Ishikawa (cell line): Measurements from ENCODE around the gene PRSS53.

ENCODE experiments used
- CEBPB ChIP-seq: IDR thresholded peaks from 2 replicates; pipeline ENCODE4 v1.6.1; 2012
- CREB1 ChIP-seq: IDR thresholded peaks from 2 replicates; pipeline ENCODE4 v1.6.1; 2012; ENCODE audit warnings: low read depth
- EGR1 ChIP-seq: IDR thresholded peaks from 2 replicates; pipeline ENCODE4 v1.6.1; 2012
- EP300 ChIP-seq: IDR thresholded peaks from 2 replicates; pipeline ENCODE4 v1.6.1; 2012; ENCODE audit warnings: borderline replicate concordance
- FOXM1 ChIP-seq: IDR thresholded peaks from 2 replicates; pipeline ENCODE4 v1.6.1; 2012; ENCODE audit warnings: low read depth, borderline replicate concordance
- NFIC ChIP-seq: IDR thresholded peaks from 2 replicates; pipeline ENCODE4 v1.6.1; 2012
- RAD21 ChIP-seq: IDR thresholded peaks from 2 replicates; pipeline ENCODE4 v1.6.1; 2012; ENCODE audit warnings: low read depth
- TAF1 ChIP-seq: IDR thresholded peaks from 2 replicates; pipeline ENCODE4 v1.6.1; 2012; ENCODE audit warnings: low read depth, mild to moderate bottlenecking
- TCF12 ChIP-seq: IDR thresholded peaks from 2 replicates; pipeline ENCODE4 v1.6.1; 2012; ENCODE audit warnings: low read depth
- TEAD4 ChIP-seq: IDR thresholded peaks from 2 replicates; pipeline ENCODE4 v1.6.1; 2012
- YY1 ChIP-seq: IDR thresholded peaks from 2 replicates; pipeline ENCODE4 v1.6.1; 2012; ENCODE audit warnings: low read depth
- ZBTB7A ChIP-seq: IDR thresholded peaks from 2 replicates; pipeline ENCODE4 v1.6.1; 2012; ENCODE audit warnings: low read depth
- TF ChIP-seq, protein P1 (sequence below): IDR thresholded peaks from 2 replicates; pipeline ENCODE4 v1.6.1; 2012
- TF ChIP-seq, protein P2 (sequence below): IDR thresholded peaks from 2 replicates; pipeline ENCODE4 v1.6.1; 2012
- TF ChIP-seq, protein P3 (sequence below): IDR thresholded peaks from 2 replicates; pipeline ENCODE4 v1.6.1; 2012; ENCODE audit warnings: low read depth, mild to moderate bottlenecking

PRSS53 gene

DNA sequence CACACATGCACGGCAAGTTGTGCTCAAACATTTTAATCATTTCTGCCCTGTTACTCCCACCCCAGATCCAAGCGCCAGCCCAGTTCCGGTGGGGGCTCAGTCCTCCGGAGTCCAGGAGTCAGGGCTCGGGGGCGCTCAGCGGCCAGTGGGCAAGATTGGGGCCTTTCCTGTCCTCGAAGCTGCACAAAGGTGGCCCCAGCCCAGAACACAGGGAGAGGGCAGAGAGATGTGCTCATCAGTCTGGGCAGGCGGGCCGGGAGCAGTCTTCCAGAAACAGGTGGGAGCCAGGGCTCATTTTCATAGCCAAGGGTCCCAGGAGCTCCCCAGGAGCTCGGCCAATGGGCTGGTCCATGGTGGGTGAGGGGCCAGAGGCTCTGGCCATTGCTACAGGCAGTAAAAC is 42.7 kb upstream of the PRSS53 start:
- TF ChIP-seq YY1 (no peak), CREB1 (no peak), ZBTB7A (no peak), CEBPB (no peak), TEAD4 (no peak), TAF1 (0 out of 2 replicates have a peak, but pooled peaks have one; percentile 35), EP300 (no peak)

DNA sequence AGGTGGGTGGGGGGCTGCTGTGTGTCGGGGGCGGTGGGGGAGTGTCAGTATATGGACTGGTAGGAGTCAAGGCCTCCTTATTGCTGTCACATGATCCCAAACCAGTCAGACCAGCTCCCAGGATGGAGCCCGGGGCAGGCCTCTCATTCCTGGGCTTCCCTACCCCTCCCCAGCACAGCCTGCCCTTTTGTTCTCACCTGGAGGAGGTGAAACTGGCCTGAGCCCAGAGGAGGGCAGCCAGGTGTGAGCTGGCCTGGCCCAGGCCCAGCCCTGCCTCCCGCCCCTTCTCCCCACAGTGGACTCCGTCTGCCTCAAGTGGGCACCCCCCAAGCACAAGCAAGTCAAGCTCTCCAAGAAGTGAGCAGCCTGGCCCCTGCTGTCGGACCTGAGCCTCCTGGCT is 42.2 kb upstream of the PRSS53 start:
- TF ChIP-seq TEAD4 = peak; percentile 83
- TF ChIP-seq ZBTB7A = 0 out of 2 replicates have a peak, but pooled peaks have one; percentile 47
- peak; percentile 93 for TF ChIP-seq TCF12
- no peak; the same call in 1 of the 2 replicates for TF ChIP-seq RAD21
- TF ChIP-seq CEBPB = no peak
- TF ChIP-seq FOXM1 = no peak
- peak; percentile 74 for TF ChIP-seq EP300
- TF ChIP-seq TAF1 = no peak
- TF ChIP-seq, protein P1, sequence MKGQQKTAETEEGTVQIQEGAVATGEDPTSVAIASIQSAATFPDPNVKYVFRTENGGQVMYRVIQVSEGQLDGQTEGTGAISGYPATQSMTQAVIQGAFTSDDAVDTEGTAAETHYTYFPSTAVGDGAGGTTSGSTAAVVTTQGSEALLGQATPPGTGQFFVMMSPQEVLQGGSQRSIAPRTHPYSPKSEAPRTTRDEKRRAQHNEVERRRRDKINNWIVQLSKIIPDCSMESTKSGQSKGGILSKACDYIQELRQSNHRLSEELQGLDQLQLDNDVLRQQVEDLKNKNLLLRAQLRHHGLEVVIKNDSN = peak; percentile 94
- TF ChIP-seq NFIC = peak; percentile 95
- TF ChIP-seq EGR1 = no peak
- TF ChIP-seq, protein P2, sequence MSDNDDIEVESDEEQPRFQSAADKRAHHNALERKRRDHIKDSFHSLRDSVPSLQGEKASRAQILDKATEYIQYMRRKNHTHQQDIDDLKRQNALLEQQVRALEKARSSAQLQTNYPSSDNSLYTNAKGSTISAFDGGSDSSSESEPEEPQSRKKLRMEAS = peak; percentile 54; the same call in 1 of the 2 replicates

DNA sequence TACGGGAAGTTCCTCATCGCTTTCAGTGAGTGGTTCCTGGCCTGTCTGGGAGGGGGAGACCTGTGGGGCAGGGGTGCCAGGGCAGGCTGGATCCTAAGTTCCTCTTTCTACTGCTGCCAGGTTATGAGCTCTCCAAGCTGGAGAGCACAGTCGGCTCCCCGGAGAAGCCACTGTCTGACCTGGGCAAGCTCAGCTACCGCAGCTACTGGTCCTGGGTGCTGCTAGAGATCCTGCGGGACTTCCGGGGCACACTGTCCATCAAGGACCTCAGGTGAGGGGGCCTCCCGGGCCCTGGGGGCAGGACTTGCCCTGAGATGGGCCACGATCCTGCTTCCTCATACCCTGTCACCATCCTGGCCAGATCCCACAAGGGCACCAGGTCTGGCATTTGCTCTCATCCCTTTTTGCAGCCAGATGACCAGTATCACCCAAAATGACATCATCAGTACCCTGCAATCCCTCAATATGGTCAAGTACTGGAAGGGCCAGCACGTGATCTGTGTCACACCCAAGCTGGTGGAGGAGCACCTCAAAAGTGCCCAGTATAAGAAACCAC is 41.7 kb upstream of the PRSS53 start:
- TF ChIP-seq NFIC (no peak), TCF12 (no peak), CEBPB (no peak), FOXM1 (no peak), RAD21 (no peak), EP300 (no peak), ZBTB7A (no peak), TEAD4 (no peak), CREB1 (no peak), EGR1 (no peak), YY1 (no peak), TAF1 (no peak)
- TF ChIP-seq, protein P1 = no peak
- TF ChIP-seq, protein P3, sequence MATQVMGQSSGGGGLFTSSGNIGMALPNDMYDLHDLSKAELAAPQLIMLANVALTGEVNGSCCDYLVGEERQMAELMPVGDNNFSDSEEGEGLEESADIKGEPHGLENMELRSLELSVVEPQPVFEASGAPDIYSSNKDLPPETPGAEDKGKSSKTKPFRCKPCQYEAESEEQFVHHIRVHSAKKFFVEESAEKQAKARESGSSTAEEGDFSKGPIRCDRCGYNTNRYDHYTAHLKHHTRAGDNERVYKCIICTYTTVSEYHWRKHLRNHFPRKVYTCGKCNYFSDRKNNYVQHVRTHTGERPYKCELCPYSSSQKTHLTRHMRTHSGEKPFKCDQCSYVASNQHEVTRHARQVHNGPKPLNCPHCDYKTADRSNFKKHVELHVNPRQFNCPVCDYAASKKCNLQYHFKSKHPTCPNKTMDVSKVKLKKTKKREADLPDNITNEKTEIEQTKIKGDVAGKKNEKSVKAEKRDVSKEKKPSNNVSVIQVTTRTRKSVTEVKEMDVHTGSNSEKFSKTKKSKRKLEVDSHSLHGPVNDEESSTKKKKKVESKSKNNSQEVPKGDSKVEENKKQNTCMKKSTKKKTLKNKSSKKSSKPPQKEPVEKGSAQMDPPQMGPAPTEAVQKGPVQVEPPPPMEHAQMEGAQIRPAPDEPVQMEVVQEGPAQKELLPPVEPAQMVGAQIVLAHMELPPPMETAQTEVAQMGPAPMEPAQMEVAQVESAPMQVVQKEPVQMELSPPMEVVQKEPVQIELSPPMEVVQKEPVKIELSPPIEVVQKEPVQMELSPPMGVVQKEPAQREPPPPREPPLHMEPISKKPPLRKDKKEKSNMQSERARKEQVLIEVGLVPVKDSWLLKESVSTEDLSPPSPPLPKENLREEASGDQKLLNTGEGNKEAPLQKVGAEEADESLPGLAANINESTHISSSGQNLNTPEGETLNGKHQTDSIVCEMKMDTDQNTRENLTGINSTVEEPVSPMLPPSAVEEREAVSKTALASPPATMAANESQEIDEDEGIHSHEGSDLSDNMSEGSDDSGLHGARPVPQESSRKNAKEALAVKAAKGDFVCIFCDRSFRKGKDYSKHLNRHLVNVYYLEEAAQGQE = no peak
- TF ChIP-seq, protein P2 = no peak

DNA sequence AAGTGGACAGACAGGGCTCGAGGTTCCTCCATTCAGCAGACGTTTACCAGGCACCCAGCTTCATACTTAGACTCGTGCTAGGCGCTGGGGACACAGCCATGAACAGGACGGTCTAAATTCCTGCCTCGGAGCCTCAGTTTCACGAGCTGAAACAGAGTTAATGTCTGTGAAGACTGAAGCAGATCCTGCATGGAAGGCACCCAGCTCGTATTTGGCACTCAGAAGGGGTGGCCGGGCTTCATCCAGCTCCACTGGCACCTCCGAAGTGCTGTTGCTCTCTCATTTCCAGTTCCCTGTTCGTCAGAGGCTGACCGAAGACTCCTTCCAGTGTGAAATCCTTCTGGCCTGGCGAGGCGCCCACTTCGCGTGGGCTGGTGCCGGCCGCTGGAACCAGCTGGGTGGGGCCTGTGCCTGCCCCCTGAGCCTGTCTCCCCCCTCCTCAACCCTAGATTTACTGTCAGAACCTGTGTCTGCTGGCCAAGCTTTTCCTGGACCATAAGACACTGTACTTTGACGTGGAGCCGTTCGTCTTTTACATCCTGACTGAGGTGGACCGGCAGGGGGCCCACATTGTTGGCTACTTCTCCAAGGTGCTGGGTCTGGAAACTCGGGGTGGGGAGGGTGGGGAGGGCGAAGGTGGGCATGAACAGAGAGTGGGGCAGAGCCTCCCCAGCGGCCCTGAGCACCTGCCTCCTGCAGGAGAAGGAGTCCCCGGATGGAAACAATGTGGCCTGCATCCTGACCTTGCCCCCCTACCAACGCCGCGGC is 41.0 kb upstream of the PRSS53 start:
- TF ChIP-seq CREB1 (no peak), YY1 (no peak)

DNA sequence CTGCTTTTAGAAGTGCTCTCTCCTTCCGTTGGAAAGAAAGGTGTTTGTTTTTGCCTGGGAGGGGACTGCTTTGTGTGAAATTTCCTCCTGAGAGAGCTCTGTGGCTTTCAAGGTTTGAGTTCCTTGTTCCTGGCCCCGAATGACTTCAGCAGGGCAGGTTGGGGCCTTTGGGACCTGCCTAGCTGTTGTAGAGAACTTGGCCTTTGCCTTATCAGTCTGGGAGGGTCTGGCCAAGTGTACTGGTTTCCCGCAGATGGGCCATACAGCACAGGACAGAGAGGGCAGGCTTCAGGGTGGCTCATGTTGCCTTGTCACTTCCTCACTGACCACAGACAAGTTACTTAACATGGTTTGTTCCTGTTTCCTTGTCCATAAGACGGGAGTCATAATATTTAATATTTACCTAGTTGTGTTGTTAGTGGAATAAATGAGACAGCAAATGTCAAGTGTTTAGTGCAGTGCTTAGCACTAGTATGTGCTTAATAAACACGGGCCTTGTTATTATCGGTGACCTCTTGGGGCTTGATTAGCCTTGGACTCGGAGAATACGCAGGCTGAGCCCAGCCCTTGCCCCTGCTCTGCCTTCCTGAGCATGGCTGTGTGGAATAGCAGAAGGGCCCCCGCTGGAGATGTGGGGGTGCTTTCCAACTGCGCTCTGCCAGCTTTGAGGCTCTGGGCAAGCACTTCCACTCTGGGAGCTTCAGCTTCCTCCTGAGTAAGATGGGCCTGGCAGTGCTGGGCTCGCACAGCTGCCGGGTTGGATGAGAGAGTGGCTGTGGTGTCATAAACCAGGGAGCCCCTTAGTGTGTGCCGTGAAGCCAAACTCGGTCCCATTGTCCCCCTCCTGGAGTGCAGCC is 40.2 kb upstream of the PRSS53 start:
- TF ChIP-seq EP300 = no peak
- TF ChIP-seq ZBTB7A = no peak
- TF ChIP-seq TCF12 = no peak
- TF ChIP-seq EGR1 = no peak
- no peak for TF ChIP-seq CEBPB
- no peak for TF ChIP-seq TAF1
- TF ChIP-seq, protein P3 = no peak
- TF ChIP-seq CREB1 = no peak
- TF ChIP-seq RAD21 = no peak
- TF ChIP-seq, protein P1 = no peak
- TF ChIP-seq FOXM1 = no peak
- TF ChIP-seq NFIC = no peak
- TF ChIP-seq YY1 = no peak
